Effector memory CD4-positive, alpha-beta T cell (primary cell): ENCODE data around the gene LRRC4C.

Experiments
- DNase-seq, 3 donors: peaks; one replicate each; pipeline ENCODE4 v3.0.0-alpha.2; 2020
- H3K27ac ChIP-seq: 2 replicates; pipeline ENCODE4 v1.7.0; 2013; ENCODE audit warnings: mild to moderate bottlenecking, low read length, moderate library complexity; ENCODE audit not compliant: insufficient read depth, poor library complexity, severe bottlenecking
- H3K27me3 ChIP-seq: replicated peaks from 2 replicates; pipeline ENCODE4 v1.7.0; 2013; ENCODE audit warnings: mild to moderate bottlenecking, low read length; ENCODE audit not compliant: insufficient read depth, control insufficient read depth, poor library complexity, severe bottlenecking
- H3K36me3 ChIP-seq: 2 replicates; pipeline ENCODE4 v1.7.0; 2013; ENCODE audit warnings: mild to moderate bottlenecking, low read length, moderate library complexity; ENCODE audit not compliant: control insufficient read depth, insufficient read depth
- H3K4me1 ChIP-seq: 2 replicates; pipeline ENCODE4 v1.7.0; 2013; ENCODE audit warnings: low read length, mild to moderate bottlenecking; ENCODE audit not compliant: control insufficient read depth, insufficient read depth, poor library complexity, severe bottlenecking
- H3K4me3 ChIP-seq: 2 replicates; pipeline ENCODE4 v1.7.0; 2013; ENCODE audit warnings: low read length, low read depth, mild to moderate bottlenecking; ENCODE audit not compliant: insufficient read depth, poor library complexity, severe bottlenecking
- H3K9me3 ChIP-seq: 2 replicates; pipeline ENCODE4 v1.7.0; 2013; ENCODE audit warnings: mild to moderate bottlenecking, low read length, moderate library complexity; ENCODE audit not compliant: control insufficient read depth

The LRRC4C gene

GRCh38 chr11:40095446-40095845, 1364.0 kb downstream of the LRRC4C start:
- H3K27me3 ChIP-seq = no peaks in the 10 kb centered on the region
- H3K9me3 ChIP-seq = no peaks in the 10 kb centered on the region
- no peaks in the 10 kb centered on the region for H3K36me3 ChIP-seq
- no peak overlapping the region for H3K4me3 ChIP-seq
- no peak overlapping the region for H3K27ac ChIP-seq
- no peak for DNase-seq
- H3K4me1 ChIP-seq = no peaks in the 10 kb centered on the region

- no peaks in the 10 kb centered on the region for H3K4me1 ChIP-seq
- H3K27ac ChIP-seq = no peak overlapping the region
- no peaks in the 10 kb centered on the region for H3K36me3 ChIP-seq
- no peak overlapping the region for H3K4me3 ChIP-seq
- H3K27me3 ChIP-seq = no peaks in the 10 kb centered on the region
- no peaks in the 10 kb centered on the region for H3K9me3 ChIP-seq
- no peak for DNase-seq
Observed at GRCh38 chr11:40094954-40095353, 1364.5 kb downstream of the LRRC4C start.

GRCh38 chr11:40080434-40080833, 1379.0 kb downstream of the LRRC4C start:
- Histone ChIP-seq H3K36me3 (no peaks in the 10 kb centered on the region), H3K4me1 (no peaks in the 10 kb centered on the region), H3K27me3 (no peaks in the 10 kb centered on the region), H3K9me3 (no peaks in the 10 kb centered on the region), H3K4me3 (no peak overlapping the region), H3K27ac (no peak overlapping the region)
- no peak for DNase-seq
